ENCODE data around the gene SARDH.

- TF ChIP-seq CTCF (IDR thresholded peaks at IDR 0.05) (no peak), POLR2A (IDR thresholded peaks at IDR 0.05) (no peak)
Measured at GRCh38 chr9:133671371-133671770, 66.8 kb downstream of the SARDH start.
